CD14-positive monocyte (primary cell): ENCODE measurements around the gene ICA1L. TPM values are rescaled to one million over a fixed set of nuclear protein-coding genes. Genes with fewer than 3 reads are reported as not detected.
A peak's percentile ranks its signal among the peaks of the same experiment; 100 is the strongest.

ENCODE experiments used
- DNase-seq, 3 donors: peaks; one replicate each; pipeline ENCODE4 v3.0.0-alpha.2; 2011 to 2022
- H2AFZ ChIP-seq: 2 replicates; pipeline ENCODE4 v1.6.0; 2012; ENCODE audit warnings: mild to moderate bottlenecking, low read depth, low read length, inconsistent platforms; ENCODE audit not compliant: insufficient read depth, poor library complexity, severe bottlenecking
- H3K27ac ChIP-seq, 2 donors: 1 replicate in 1 of 2; 2 replicates in 1 of 2; pipeline ENCODE4 v1.5.1; 2012 to 2013; ENCODE audit warnings: low read length in 2 of 2, control low read depth in 1 of 2, inconsistent platforms in 1 of 2, low read depth in 1 of 2, mild to moderate bottlenecking in 1 of 2
- H3K27me3 ChIP-seq, 2 donors: one replicate each; pipeline versions ENCODE4 v1.6.0 to v1.6.1; 2011 to 2013; ENCODE audit warnings: low read length in 2 of 2; ENCODE audit not compliant: control insufficient read depth in 2 of 2, insufficient read depth in 2 of 2
- H3K36me3 ChIP-seq, 2 donors: replicated peaks in 1 of 2; 1 replicate in 1 of 2; 2 replicates in 1 of 2; pipeline versions ENCODE4 v1.5.1 to v1.6.1; 2012 to 2013; ENCODE audit warnings: low read length in 2 of 2, control low read depth in 1 of 2, inconsistent platforms in 1 of 2, mild to moderate bottlenecking in 1 of 2; ENCODE audit not compliant: insufficient read depth in 2 of 2, control insufficient read depth in 1 of 2
- H3K4me1 ChIP-seq, 2 donors: 1 replicate in 1 of 2; 2 replicates in 1 of 2; pipeline versions ENCODE4 v1.5.1 to v1.6.1; 2012 to 2013; ENCODE audit warnings: low read length in 2 of 2, control low read depth in 1 of 2, inconsistent platforms in 1 of 2, mild to moderate bottlenecking in 1 of 2, moderate library complexity in 1 of 2; ENCODE audit not compliant: insufficient read depth in 2 of 2, control insufficient read depth in 1 of 2
- H3K4me2 ChIP-seq: replicated peaks from 2 replicates; pipeline ENCODE3; 2012; ENCODE audit warnings: low read length, moderate library complexity, mild to moderate bottlenecking; ENCODE audit not compliant: poor library complexity, severe bottlenecking; ENCODE audit errors: extremely low read depth
- H3K4me3 ChIP-seq, 3 experiments: fragments of 200-600 bp in 1 of 3; sonication (generic) in 1 of 3; replicated peaks in 1 of 3; 1 replicate in 2 of 3; 2 replicates in 1 of 3; pipeline ENCODE4 v1.5.1; 2011 to 2013; ENCODE audit warnings: low read length in 3 of 3, mild to moderate bottlenecking in 3 of 3, control low read depth in 2 of 3, low read depth in 2 of 3, inconsistent platforms in 1 of 3, moderate library complexity in 1 of 3
- H3K79me2 ChIP-seq: 2 replicates; pipeline ENCODE4 v1.6.0; 2012; ENCODE audit warnings: mild to moderate bottlenecking, control low read depth, inconsistent platforms, low read length, moderate library complexity; ENCODE audit not compliant: insufficient read depth
- H3K9ac ChIP-seq: 2 replicates; pipeline ENCODE4 v1.6.0; 2017; ENCODE audit warnings: low read length, mild to moderate bottlenecking; ENCODE audit not compliant: insufficient read depth, poor library complexity, severe bottlenecking
- H3K9me3 ChIP-seq, 2 donors: replicated peaks in 1 of 2; 1 replicate in 1 of 2; 2 replicates in 1 of 2; pipeline versions ENCODE4 v1.5.1 to v1.6.1; 2012 to 2013; ENCODE audit warnings: low read length in 2 of 2, control low read depth in 1 of 2; ENCODE audit not compliant: control insufficient read depth in 1 of 2, insufficient read depth in 1 of 2
- H4K20me1 ChIP-seq: 2 replicates; pipeline ENCODE4 v1.6.0; 2012; ENCODE audit warnings: mild to moderate bottlenecking, low read length, control low read depth, moderate library complexity; ENCODE audit not compliant: insufficient read depth
- H3K27ac Mint-ChIP-seq, 7 donors: one replicate each; pipeline ENCODE4 v1.8.0; 2020; ENCODE audit warnings: mild to moderate bottlenecking in 7 of 7, mixed read lengths in 7 of 7, moderate library complexity in 6 of 7, inconsistent platforms in 2 of 7
- H3K27me3 Mint-ChIP-seq, 3 donors: one replicate each; pipeline ENCODE4 v1.8.0; 2021 to 2022; ENCODE audit warnings: low read depth in 3 of 3, mild to moderate bottlenecking in 3 of 3, mixed read lengths in 3 of 3, moderate library complexity in 3 of 3, inconsistent platforms in 1 of 3
- H3K36me3 Mint-ChIP-seq, 2 donors: one replicate each; pipeline ENCODE4 v1.8.0; 2020; ENCODE audit warnings: mixed read lengths in 2 of 2, inconsistent platforms in 1 of 2, mild to moderate bottlenecking in 1 of 2
- H3K4me1 Mint-ChIP-seq: one replicate; pipeline ENCODE4 v1.8.0; 2020; ENCODE audit warnings: mild to moderate bottlenecking, mixed read lengths
- H3K4me3 Mint-ChIP-seq, 2 donors: one replicate each; pipeline ENCODE4 v1.8.0; 2020; ENCODE audit warnings: mild to moderate bottlenecking in 2 of 2, mixed read lengths in 2 of 2, moderate library complexity in 1 of 2
- H3K9me3 Mint-ChIP-seq, 7 donors: one replicate each; pipeline ENCODE4 v1.8.0; 2020 to 2022; ENCODE audit warnings: mixed read lengths in 7 of 7, mild to moderate bottlenecking in 6 of 7, moderate library complexity in 6 of 7, inconsistent platforms in 2 of 7
- WGBS: methylation state at CpG from one replicate; pipeline ENCODE4 v1.1.5; 2013; ENCODE audit warnings: missing lambda C conversion rate; ENCODE audit not compliant: insufficient coverage; 5-methylcytosine and 5-hydroxymethylcytosine counted together
- intact Hi-C, 2 donors: fragments of 100-400 bp; cut with micrococcal nuclease; formaldehyde crosslinking; loops; one replicate each; pipeline versions ENCODE4 v1.15.0 to v1.15.1; 2023
- polyA plus RNA-seq, 3 donors: library from polyadenylated mRNA; depleted of rRNA in 1 of 3; unstranded in 2 of 3; stranded (reverse) in 1 of 3; fragments of 300-500 nt in 2 of 3; fragments of >200 nt in 1 of 3; fragmentation: Illumina TruSeq in 2 of 3; gene quantifications; 1 replicate in 2 of 3; 2 replicates in 1 of 3; pipeline ENCODE4 v1.2.3, GENCODE V29; 2012 to 2021
- TF ChIP-seq, protein P1 (sequence below): fragments of 200-600 bp; IDR thresholded peaks from one replicate; pipeline ENCODE4 v1.8.0; 2022; ENCODE audit warnings: antibody characterized with exemption, mild to moderate bottlenecking

ICA1L gene
- polyA plus RNA-seq, 3 donors, result 0.17 to 0.85 (median 0.57) TPM

DNA sequence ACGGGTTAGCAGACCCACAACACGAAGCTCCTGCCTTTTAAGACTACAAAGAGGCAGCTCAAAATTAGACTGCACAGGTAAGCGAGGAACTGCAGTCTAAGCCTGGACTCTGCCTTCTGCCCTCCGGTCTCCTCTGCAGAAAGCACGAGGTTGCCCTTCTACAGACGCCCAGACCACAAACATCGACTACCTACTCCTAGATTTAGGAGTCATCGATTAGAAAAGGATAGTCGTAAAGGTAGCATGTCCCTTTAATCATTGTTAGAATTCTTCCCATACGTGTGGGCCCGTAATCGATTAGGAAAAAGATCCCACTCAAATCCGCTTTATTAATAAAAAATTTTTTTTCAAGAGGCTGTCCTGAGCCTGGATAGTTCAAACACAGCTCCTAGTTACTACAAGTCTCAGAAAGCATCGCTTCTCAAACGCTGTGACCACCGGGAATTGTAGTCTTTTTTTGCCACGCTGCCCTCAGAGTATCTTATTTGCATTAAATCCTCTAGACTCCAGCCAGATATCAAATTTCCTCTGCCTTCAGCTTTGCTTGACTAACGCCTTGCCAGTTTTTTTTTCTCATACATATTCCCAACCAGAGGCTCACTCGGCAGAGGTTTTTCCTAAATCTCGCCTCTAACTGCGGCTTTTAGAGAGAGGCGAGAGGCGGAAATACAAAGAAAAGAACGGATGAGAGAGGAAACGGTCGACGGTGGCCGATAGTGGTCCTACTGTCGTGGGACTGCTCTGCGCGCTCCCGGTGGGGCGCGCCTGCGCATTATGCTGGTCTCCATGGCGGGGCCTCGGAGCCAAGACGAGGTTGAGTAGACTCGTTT is 40.2 kb upstream of the ICA1L start, which contains the start of the genes CARF and WDR12:
Gene CARF (plus strand): TSS at position 764 of the 830 bp plus-strand sequence. CDS start 29,628 bp downstream, outside the sequence.
Gene WDR12 (minus strand): TSS at position 162 of the 830 bp plus-strand sequence. CDS start 197 bp downstream, outside the sequence.
- Histone ChIP-seq H3K9me3 (no peaks in the 10 kb centered on the region), H3K4me3 (peak within 1 kb of the TSS; percentile 65 to 99 (median 95)), H3K36me3 (peaks cover 0 to 2% of the 10 kb centered on the region in 2 donors), H3K9ac (peak within 1 kb of the TSS; percentile 61), H3K4me2 (peak within 1 kb of the TSS; percentile 90), H3K27me3 (no peaks in the 10 kb centered on the region), H3K79me2 (peaks cover 42% of the 10 kb centered on the region), H2AFZ (peak within 1 kb of the TSS; percentile 93), H4K20me1 (no peaks in the 10 kb centered on the region), H3K4me1 (peaks cover 19 to 22% of the 10 kb centered on the region in 2 donors), H3K27ac (peak within 1 kb of the TSS; percentile 76 to 81)
- H3K27ac Mint-ChIP-seq, result peak within 1 kb of the TSS; percentile 91 to 99 (median 97)
- TF ChIP-seq, protein P1, sequence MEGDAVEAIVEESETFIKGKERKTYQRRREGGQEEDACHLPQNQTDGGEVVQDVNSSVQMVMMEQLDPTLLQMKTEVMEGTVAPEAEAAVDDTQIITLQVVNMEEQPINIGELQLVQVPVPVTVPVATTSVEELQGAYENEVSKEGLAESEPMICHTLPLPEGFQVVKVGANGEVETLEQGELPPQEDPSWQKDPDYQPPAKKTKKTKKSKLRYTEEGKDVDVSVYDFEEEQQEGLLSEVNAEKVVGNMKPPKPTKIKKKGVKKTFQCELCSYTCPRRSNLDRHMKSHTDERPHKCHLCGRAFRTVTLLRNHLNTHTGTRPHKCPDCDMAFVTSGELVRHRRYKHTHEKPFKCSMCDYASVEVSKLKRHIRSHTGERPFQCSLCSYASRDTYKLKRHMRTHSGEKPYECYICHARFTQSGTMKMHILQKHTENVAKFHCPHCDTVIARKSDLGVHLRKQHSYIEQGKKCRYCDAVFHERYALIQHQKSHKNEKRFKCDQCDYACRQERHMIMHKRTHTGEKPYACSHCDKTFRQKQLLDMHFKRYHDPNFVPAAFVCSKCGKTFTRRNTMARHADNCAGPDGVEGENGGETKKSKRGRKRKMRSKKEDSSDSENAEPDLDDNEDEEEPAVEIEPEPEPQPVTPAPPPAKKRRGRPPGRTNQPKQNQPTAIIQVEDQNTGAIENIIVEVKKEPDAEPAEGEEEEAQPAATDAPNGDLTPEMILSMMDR, result no peak
- peak within 1 kb of the TSS; percentile 97 for H3K4me3 Mint-ChIP-seq
- peaks cover 32% of the 10 kb centered on the region for H3K4me1 Mint-ChIP-seq
- H3K9me3 Mint-ChIP-seq, result no peaks in the 10 kb centered on the region
- peak; percentile 87 to 92 (median 89) for DNase-seq
- peaks cover 0 to 2% of the 10 kb centered on the region in 2 donors for H3K36me3 Mint-ChIP-seq
- no peaks in the 10 kb centered on the region for H3K27me3 Mint-ChIP-seq
- WGBS, result under 1% methylated on average over 24 of the region's 39 CpGs
- intact Hi-C loops, result loop anchor here (1.0 to 5.0 kb wide), 5 partner anchors 41 to 327 kb away; partner anchors contain the start of genes CYP20A1 (in 2 of the 2) and NBEAL1 (in 2 of the 2)

DNA sequence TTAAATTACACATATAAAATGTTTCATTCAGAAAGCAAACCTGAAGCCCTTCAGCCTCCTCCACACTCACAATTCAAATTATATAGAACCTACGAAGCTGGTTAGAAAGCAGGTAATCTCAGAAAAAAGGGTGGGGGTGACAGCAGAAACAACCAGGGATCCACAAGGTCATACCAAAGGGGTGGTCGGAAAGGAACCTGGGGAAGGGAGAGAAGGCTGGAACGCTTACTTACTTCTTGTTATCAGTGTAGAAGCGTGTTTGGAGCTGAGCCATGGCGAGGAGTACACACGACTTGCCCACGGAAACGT is 39.6 kb upstream of the ICA1L start:
- Histone ChIP-seq H3K27ac (peak overlapping the region; percentile 76 to 81), H3K9ac (peak overlapping the region; percentile 61), H3K27me3 (no peaks in the 10 kb centered on the region), H3K4me3 (peak overlapping the region; percentile 65 to 99 (median 95)), H3K9me3 (no peaks in the 10 kb centered on the region), H2AFZ (peak overlapping the region; percentile 93), H4K20me1 (no peaks in the 10 kb centered on the region), H3K4me2 (peak overlapping the region; percentile 90), H3K36me3 (peaks cover 2 to 5% of the 10 kb centered on the region in 2 donors), H3K4me1 (peaks cover 19 to 22% of the 10 kb centered on the region in 2 donors), H3K79me2 (peaks cover 42% of the 10 kb centered on the region)
- Mint-ChIP-seq H3K27ac (peak overlapping the region; percentile 91 to 99 (median 97)), H3K36me3 (peaks cover 3 to 7% of the 10 kb centered on the region in 2 donors), H3K9me3 (no peaks in the 10 kb centered on the region), H3K4me3 (peak overlapping the region; percentile 97), H3K27me3 (no peaks in the 10 kb centered on the region), H3K4me1 (peaks cover 32% of the 10 kb centered on the region)
- 3% methylated on average over 7 of the region's 8 CpGs for WGBS
- DNase-seq, result no peak
- intact Hi-C loops, result loop anchor here (1.0 to 5.0 kb wide), 5 partner anchors 41 to 328 kb away; partner anchors contain the start of genes CYP20A1 (in 2 of the 2) and NBEAL1 (in 2 of the 2)
- TF ChIP-seq, protein P1, result no peak
